GM06990 (cell line): Measurements from ENCODE around the gene RUNX3.

Source experiments
- DNase-seq: peaks from one replicate; pipeline ENCODE4 v3.0.0-alpha.2; 2011; ENCODE audit not compliant: insufficient read length; ENCODE audit errors: extremely low read depth
- H3K27me3 ChIP-seq: replicated peaks from 2 replicates; pipeline ENCODE4 v1.6.0; 2011; ENCODE audit warnings: low read length; ENCODE audit not compliant: control insufficient read depth, insufficient read depth
- H3K36me3 ChIP-seq: 2 replicates; pipeline ENCODE4 v1.5.1; 2011; ENCODE audit warnings: low read length; ENCODE audit not compliant: control insufficient read depth, insufficient read depth
- H3K4me3 ChIP-seq: replicated peaks from 2 replicates; pipeline ENCODE4 v1.5.1; 2011; ENCODE audit warnings: low read depth, mild to moderate bottlenecking, control low read depth, low read length
- TF ChIP-seq, protein P1 (sequence below): IDR thresholded peaks from 2 replicates; pipeline ENCODE4 v1.5.1; 2011; ENCODE audit warnings: low read length, control low read depth, mild to moderate bottlenecking, inconsistent platforms; ENCODE audit not compliant: insufficient read depth, poor library complexity, severe bottlenecking

RUNX3 gene

DNA sequence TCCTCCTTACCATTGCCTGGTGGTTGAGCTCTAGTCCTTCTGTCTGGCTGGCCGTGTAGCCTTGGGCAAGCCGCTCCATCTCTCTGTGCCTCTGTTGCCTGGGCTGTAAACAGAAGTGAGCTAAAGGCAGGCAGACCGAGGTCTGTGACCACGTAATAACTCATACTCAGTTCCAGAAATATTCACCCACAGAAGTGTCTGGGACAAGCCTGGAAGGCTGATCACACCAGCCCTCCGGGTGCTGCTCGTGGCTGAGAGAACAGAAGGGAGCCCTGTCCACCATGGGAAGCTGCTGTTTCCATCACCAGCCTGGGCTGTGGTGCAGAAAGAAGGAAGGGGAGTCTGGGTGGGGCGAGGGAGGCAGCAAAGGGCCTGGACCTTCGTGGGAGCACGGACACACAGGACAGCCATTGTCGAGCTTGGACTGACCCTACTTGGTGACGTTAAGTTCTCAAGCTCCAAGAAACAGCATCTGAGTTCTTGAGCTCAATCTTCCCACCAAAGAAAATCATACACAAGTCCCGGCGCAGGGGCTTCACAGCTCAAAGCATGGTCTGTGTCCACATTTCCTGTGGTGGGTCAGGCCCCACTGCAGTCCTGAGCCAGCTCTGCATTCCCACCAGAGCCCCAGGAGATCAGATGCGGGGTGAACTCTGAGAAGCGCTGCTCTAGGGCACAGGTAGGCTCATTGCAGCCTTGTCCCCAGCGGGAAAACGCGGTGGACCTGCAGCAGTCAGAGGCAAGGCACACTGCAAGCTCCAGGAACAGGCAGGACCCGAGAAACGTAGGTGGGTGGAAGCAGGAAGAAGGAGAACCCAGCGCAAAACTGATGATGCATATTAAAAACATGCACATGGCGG is 61.8 kb downstream of the RUNX3 start:
- TF ChIP-seq, protein P1, sequence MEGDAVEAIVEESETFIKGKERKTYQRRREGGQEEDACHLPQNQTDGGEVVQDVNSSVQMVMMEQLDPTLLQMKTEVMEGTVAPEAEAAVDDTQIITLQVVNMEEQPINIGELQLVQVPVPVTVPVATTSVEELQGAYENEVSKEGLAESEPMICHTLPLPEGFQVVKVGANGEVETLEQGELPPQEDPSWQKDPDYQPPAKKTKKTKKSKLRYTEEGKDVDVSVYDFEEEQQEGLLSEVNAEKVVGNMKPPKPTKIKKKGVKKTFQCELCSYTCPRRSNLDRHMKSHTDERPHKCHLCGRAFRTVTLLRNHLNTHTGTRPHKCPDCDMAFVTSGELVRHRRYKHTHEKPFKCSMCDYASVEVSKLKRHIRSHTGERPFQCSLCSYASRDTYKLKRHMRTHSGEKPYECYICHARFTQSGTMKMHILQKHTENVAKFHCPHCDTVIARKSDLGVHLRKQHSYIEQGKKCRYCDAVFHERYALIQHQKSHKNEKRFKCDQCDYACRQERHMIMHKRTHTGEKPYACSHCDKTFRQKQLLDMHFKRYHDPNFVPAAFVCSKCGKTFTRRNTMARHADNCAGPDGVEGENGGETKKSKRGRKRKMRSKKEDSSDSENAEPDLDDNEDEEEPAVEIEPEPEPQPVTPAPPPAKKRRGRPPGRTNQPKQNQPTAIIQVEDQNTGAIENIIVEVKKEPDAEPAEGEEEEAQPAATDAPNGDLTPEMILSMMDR: no peak
- DNase-seq: no peak
- Histone ChIP-seq H3K4me3 (no peak overlapping the region), H3K27me3 (no peaks in the 10 kb centered on the region), H3K36me3 (no peaks in the 10 kb centered on the region)

DNA sequence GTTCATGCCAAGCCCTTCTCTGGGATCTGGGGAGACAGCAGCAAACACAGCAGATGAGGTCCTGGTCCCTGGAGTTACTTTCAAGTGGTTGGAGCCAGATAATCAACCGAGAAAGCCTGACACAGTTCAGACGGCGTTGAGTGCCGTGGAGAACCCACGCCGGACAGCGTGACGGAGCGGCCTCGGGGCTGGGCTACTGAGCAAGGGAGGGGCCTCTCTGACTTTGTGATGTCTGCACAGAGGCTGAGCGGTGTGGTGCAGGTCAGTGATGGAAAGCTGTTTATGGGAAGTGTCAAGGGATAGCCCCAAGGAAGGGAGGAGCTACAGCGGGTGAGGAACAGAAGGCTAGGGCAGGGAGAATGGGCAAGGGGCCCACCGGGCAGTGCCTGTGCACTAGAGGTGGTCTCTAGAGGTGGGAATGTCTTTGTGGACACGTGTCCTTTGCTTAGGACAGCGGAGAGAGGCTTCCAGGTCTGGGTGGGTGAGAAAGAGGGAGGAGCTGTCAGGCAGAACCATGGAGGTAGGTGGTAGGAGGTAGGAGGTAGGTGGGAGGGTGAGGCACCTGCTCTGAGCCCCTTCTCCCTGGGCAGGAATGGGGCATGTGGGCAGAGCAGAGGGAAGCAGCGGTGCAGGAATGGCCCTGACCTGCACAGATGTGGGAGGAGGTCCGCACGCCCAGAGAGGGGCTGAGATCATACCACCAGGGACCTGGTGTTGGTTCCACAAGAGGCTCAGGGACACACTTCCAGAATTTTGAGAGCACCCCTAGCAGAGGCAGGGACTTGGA is 62.8 kb downstream of the RUNX3 start:
- no peak overlapping the region for H3K4me3 ChIP-seq
- no peaks in the 10 kb centered on the region for H3K27me3 ChIP-seq
- H3K36me3 ChIP-seq: no peaks in the 10 kb centered on the region
- no peak for DNase-seq
- TF ChIP-seq, protein P1: no peak

DNA sequence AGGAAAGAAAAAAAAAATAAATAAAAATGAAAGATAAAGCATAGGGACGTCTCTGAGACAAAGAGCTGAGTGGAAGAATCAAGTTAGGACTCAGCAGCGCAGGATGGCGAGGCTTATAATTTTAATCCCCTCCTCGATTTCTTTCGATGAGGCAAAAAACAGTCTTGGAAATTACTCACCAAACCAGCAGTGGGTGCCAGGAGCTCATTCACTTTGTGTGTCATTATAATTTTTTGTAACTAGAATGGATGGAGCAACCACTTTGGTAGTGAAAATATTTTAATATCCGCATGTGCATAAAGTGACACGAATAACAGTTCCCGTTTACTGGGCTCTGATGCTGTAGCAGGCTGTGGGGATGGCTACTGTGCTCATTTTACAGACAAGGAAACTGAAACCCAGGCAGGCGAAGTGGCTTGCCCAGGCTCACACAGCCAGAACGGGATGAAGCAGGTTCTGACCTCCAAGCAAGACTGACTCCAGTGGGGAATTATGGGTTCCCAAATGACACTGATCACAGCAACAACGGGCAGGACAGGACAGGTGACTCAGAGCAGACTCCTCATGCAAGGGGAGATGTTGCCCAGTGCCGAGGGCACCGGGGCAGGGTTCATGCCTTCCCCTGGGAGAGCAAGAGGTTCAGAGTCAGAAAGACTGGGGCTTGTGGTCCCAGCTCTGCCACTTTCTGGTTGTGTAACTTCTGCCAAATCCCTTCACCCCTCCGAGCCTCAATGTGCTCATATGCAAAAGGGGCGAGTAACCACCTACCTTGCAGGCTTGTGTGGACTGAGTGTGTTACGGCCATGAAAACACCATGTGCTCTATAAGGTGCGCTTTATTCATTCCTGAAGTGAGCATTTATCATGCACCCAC is 63.6 kb downstream of the RUNX3 start:
- no peaks in the 10 kb centered on the region for H3K27me3 ChIP-seq
- H3K4me3 ChIP-seq: no peak overlapping the region
- H3K36me3 ChIP-seq: no peaks in the 10 kb centered on the region
- TF ChIP-seq, protein P1: no peak
- no peak for DNase-seq

DNA sequence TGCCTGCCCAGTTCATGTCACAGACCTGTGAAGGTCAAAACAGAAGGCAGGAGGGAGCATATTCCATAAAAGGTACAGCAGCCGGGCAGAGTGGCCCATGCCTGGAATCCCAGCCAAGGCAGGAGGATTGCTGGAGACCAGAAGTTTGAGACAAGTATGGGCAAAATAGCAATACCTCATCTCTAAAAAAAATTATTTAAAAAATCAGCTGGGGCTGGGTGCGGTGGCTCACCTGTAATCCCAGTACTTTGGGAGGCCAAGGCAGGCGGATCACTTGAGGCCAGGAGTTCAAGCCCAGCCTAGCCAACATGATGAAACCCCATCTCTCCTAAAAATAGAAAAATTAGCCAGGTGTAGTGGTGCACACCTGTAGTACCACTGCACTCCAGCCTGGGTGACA is 64.5 kb downstream of the RUNX3 start:
- DNase-seq: no peak
- H3K36me3 ChIP-seq: no peaks in the 10 kb centered on the region
- H3K4me3 ChIP-seq: no peak overlapping the region
- TF ChIP-seq, protein P1: no peak
- H3K27me3 ChIP-seq: no peaks in the 10 kb centered on the region

DNA sequence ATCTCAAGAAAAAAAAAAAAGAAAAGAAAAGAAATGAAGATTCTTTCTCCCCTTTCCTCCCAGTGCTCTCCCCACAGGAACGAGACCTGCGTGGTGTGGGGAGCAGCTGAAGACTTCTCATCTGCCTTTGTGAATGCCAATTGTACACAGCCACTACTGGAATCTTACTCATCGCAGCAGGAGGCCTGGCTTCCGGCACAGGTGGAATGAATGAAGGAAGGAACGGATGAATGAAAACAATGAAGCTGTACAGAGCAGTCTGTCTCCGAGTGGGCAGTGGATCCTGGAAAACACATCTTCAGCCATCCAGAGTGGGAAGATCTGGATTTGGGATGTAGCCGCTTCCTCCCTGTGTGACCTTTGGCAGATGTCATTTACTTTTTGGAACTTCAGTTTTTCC is 64.9 kb downstream of the RUNX3 start:
- TF ChIP-seq, protein P1: no peak
- no peaks in the 10 kb centered on the region for H3K36me3 ChIP-seq
- no peaks in the 10 kb centered on the region for H3K27me3 ChIP-seq
- H3K4me3 ChIP-seq: no peak overlapping the region
- DNase-seq: no peak
